Amniotic epithelial cell (primary cell): ENCODE results near the gene ERCC6.

Experiments
- DNase-seq: peaks from one replicate; pipeline ENCODE4 v3.0.0-alpha.2; 2010; ENCODE audit warnings: low read depth

The ERCC6 gene

GRCh38 chr10:49538381-49539319, at the start of gene ERCC6:
Gene ERCC6 (minus strand): TSS chr10:49539121.
- DNase-seq = peak; percentile 96

- DNase-seq = no peak
These were observed 49.1 kb upstream of the ERCC6 start for GRCh38 chr10:49587981-49588380.

GRCh38 chr10:49585387-49585786, 46.5 kb upstream of the ERCC6 start:
- DNase-seq = peak; percentile 80

- DNase-seq = peak; percentile 98
These were observed 40.7 kb upstream of the ERCC6 start for GRCh38 chr10:49579621-49580020.

GRCh38 chr10:49578392-49578791, 39.5 kb upstream of the ERCC6 start:
- DNase-seq = no peak

GRCh38 chr10:49577182-49577925, 38.4 kb upstream of the ERCC6 start:
- no peak for DNase-seq

GRCh38 chr10:49575489-49576072, 36.7 kb upstream of the ERCC6 start:
- DNase-seq = no peak

GRCh38 chr10:49572594-49573114, 33.7 kb upstream of the ERCC6 start:
- DNase-seq = no peak

GRCh38 chr10:49571388-49571787, 32.5 kb upstream of the ERCC6 start:
- peak; percentile 89 for DNase-seq

- DNase-seq = peak; percentile 98
These were observed 30.2 kb upstream of the ERCC6 start for GRCh38 chr10:49569031-49569631.

GRCh38 chr10:49568235-49568634, 29.3 kb upstream of the ERCC6 start:
- peak; percentile 94 for DNase-seq

- DNase-seq = no peak
These were observed 28.9 kb upstream of the ERCC6 start for GRCh38 chr10:49567810-49568209.

- no peak for DNase-seq
These were observed 25.6 kb upstream of the ERCC6 start for GRCh38 chr10:49564461-49565009.

- peak; percentile 68 for DNase-seq
These were observed 24.0 kb upstream of the ERCC6 start for GRCh38 chr10:49562893-49563292.

- no peak for DNase-seq
These were observed 21.6 kb upstream of the ERCC6 start for GRCh38 chr10:49560526-49560925.

GRCh38 chr10:49559476-49559875, 20.6 kb upstream of the ERCC6 start:
- no peak for DNase-seq

- DNase-seq = no peak
These were observed 19.3 kb upstream of the ERCC6 start for GRCh38 chr10:49558190-49558589.

- no peak for DNase-seq
These were observed 18.8 kb upstream of the ERCC6 start for GRCh38 chr10:49557681-49558080.

- DNase-seq = no peak
These were observed 17.8 kb upstream of the ERCC6 start for GRCh38 chr10:49556723-49557122.

GRCh38 chr10:49552277-49552676, 13.4 kb upstream of the ERCC6 start:
- DNase-seq = peak; percentile 87

GRCh38 chr10:49550563-49550962, 11.6 kb upstream of the ERCC6 start:
- DNase-seq = peak; percentile 66
